Hippocampal formation (tissue), 2 donors: Measurements from ENCODE around the gene EIF2AK3.
A peak's percentile ranks its signal among the peaks of the same experiment; 100 is the strongest.
"Not testable (repeated sequence)": the region's sequence is repeated elsewhere in the genome, so short reads cannot be mapped to it uniquely, and the experiment has no call there.

Source experiments
- DNase-seq, 2 donors: peaks; one replicate each; lab custom pipeline; 2025; lab: John Stamatoyannopoulos, UW

EIF2AK3 gene

GRCh38 chr2:88627055-88627855 lies at the start of gene EIF2AK3:
EIF2AK3 (minus strand) TSS chr2:88627464; CDS start chr2:88627274, 190 bp downstream.
- DNase-seq = peak; percentile 99 to 100

DNA sequence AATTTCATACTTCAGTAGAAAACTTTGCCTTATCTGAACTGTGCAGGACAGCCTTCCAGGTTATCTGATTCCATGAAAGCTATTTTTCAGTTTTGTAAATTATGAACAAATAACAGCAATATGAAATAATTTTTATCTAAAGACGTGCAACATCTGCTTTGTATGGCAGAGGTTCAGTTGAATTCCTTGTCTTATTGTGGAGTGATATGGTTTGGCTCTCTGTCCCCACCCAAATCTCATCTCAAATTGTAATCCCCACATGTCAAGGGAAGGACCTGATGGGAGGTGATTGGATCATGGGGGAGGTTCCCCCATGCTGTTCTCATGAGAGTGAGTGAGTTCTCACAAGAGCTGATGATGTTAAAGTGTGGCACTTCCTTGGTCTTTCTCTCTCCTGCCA lies 46.1 kb upstream of the EIF2AK3 start:
- no peak for DNase-seq

- DNase-seq = peak in 1 of 2 donors; percentile 35
Measured at GRCh38 chr2:88671786-88672427, 44.6 kb upstream of the EIF2AK3 start.

GRCh38 chr2:88669482-88670214 lies 42.4 kb upstream of the EIF2AK3 start:
- DNase-seq = no peak

DNA sequence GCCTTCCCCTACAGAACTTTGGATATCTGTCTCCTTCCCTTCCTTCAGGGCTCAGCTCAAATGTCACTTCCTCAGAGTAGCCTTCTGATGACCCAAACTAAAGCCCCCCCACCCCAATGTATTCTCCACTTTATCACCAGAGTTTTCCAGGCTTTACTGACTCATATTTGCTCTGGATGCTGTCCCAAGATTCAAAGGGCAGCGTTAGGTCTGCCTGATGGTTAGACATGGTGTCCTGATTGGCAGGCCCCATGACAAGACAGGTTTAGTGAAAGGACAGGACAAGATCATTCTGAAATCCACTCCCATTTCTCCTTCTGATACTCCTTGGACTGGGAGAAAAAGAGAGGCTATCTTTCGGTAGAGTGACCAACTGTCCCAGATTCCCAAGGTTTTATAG lies 41.6 kb upstream of the EIF2AK3 start:
- DNase-seq = no peak

- no peak for DNase-seq
Measured at GRCh38 chr2:88667219-88667618, 40.0 kb upstream of the EIF2AK3 start.

GRCh38 chr2:88666576-88666975 lies 39.3 kb upstream of the EIF2AK3 start:
- no peak for DNase-seq

DNA sequence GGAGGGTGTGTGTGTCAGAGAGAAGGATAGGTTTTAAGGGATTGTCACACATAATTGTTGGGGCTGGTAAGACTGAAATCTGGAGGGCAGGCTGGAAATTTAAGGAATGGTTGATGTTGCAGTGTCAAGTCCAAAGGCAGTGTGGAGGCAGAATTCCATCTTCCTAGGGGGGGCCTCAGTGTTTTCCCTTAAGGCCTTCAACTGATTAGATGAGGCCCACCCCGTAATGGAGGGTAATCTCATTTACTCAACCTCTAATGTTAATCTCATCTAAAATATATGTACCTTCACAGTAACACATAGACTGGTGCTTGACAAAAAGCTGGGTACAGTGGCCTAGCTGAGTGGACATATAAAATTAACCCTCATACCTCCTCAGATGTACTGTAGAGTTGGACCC lies 33.4 kb upstream of the EIF2AK3 start:
- DNase-seq = no peak

DNA sequence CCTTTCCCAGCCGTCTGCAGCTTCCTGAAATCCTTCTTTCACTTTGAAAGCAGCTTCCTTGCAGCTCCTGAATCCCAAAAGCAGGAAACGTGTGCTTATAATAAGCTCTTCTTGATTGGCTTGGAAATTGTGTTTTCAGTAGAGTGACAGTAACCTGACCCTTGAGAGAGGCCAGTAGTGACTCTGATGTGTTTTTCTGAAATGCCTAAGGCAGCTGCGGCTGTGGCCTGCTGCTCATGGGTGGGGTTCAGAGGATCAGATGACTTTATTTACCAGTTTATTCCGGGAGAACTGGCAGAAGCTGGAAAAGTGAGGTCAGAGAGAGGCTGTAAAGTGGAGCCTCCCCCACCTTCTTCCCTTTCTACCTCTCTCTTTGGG lies 32.3 kb upstream of the EIF2AK3 start:
- no peak for DNase-seq

- DNase-seq = no peak
Measured at GRCh38 chr2:88658881-88659537, 31.7 kb upstream of the EIF2AK3 start.

DNA sequence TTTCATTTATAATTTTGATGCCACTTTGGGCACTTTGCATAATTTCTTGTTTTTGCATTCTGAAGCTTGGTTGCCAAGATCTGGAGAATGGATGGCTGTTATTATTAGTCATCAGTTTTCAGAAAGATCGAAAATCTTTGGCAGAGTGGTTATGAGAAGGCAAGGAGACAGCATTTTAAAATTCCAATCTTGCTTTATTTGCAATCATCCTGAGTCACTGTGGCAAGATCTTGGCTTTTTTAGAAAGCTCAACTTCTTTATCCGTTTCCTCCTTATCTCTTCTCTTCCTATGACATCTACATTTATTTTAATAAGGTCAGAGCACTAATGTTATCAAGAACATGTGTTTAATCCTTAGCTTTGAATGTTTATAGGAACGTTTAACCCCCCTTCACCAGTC lies 31.1 kb upstream of the EIF2AK3 start:
- DNase-seq = no peak

DNA sequence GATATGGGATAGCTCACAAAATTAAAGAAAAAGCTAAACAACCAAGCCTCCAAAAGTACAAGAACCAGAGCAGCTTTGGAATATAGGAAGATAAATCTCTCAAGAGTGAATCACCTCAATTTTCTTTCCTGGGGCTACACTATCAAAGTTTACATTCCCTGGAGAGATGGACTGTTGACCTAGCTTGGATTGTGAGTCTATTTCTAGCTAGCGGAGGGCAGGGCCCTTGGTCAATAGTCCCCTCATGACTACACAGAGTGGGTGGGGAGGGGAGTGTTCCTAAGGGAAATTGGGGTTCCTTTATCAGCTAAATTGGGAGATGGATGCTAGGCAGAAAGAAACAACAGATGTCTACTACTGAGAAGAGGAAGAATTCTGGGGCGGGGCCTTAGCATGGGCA lies 29.9 kb upstream of the EIF2AK3 start:
- no peak for DNase-seq

GRCh38 chr2:88656690-88657089 lies 29.4 kb upstream of the EIF2AK3 start:
- DNase-seq = no peak

DNA sequence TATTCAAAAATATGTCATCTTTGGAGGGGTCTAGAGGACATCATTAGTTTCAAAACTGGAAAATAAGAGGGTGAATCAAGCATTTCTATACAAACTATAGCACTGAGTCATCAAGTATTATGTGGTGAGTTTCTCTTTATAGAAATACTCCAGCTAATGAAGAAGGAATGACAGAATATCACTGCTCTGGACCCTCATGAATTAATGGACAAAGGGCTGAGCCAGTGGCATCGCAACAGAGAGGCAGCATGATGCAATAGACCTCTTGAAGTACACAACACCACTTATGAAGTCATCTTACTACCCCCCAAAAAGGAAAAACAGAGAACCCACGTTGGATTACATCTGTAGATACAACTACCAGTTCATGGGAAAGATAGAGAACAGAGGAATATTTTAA lies 27.4 kb upstream of the EIF2AK3 start:
- DNase-seq = no peak

- no peak for DNase-seq
Measured at GRCh38 chr2:88651646-88652045, 24.4 kb upstream of the EIF2AK3 start.

GRCh38 chr2:88645291-88645882 lies 18.1 kb upstream of the EIF2AK3 start:
- not testable (repeated sequence) for DNase-seq

GRCh38 chr2:88642278-88642677 lies 15.0 kb upstream of the EIF2AK3 start:
- DNase-seq = no peak

GRCh38 chr2:88641330-88641729 lies 14.1 kb upstream of the EIF2AK3 start:
- no peak for DNase-seq

DNA sequence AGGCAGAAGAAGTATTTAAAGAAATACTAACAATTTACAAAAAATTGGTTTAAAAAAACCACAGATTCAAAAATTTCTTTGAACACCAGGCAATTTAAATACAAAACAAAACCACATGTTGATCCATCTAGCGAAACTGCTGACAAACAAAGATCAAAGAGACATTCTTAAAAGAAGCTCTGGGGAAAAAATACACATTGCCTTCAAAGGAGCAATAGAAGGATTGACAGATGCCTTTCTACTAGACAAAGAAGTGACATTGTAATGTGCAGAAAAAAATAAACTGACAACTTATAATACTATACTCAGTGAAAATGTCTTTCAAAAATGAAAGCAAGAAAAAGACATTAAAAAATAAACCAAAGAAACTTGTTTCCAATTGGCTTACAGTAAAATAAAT lies 12.6 kb upstream of the EIF2AK3 start:
- DNase-seq = no peak

DNA sequence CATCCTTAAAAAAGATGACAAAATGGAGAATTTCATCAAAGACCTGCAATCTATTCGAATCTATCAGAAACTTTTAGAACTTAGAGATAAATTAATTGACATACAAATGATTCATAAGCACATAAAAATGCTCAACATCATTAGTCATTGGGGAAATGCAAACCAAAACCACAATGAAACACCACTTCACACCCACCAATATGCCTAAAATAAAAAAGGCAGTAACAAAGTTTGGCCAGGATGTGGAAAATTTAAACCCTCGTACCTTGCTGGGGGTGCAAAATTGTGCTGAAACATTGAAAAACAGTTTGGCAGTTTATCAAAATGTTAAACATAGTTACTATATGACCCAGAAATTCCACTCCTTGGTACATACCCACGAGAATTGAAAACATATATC lies 11.5 kb upstream of the EIF2AK3 start:
- no peak for DNase-seq

GRCh38 chr2:88638123-88638650 lies 10.9 kb upstream of the EIF2AK3 start:
- DNase-seq = no peak

DNA sequence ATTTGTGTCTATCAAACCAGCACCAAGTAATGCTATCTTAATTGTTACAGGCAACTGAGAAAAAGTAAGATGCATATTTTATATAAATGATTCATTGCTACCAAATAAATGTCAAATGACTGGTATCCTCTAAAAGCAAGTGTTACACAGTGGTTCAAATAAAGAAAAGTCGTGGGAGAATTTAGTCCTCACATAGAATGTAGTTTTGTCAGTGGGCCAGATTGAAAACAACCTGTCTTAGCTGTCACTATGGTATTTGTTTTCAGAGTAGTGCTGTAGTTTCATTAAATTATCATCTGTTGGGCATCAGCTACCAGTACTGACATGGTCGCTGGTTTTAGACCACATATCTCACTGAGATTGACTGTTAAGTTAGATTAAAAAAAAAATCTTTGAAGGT lies 10.2 kb upstream of the EIF2AK3 start:
- no peak for DNase-seq
